Fibroblast of lung (primary cell): Measurements from ENCODE around the gene KIAA1217. TPM values are rescaled to one million over a fixed set of nuclear protein-coding genes. Genes with fewer than 3 reads are reported as not detected.

Source experiments
- DNase-seq, 2 donors: peaks; one replicate each; pipeline versions ENCODE4 v3.0.0 to v3.0.0-alpha.2; 2010; ENCODE audit warnings: low read depth in 2 of 2
- H2AFZ ChIP-seq: 2 replicates; pipeline ENCODE4 v1.5.1; 2012; ENCODE audit warnings: low read length, control low read depth, inconsistent platforms
- H3K27ac ChIP-seq: 2 replicates; pipeline ENCODE4 v1.5.1; 2011; ENCODE audit warnings: low read length, control low read depth; ENCODE audit not compliant: insufficient read depth
- H3K27me3 ChIP-seq: 2 replicates; pipeline ENCODE4 v1.5.1; 2011; ENCODE audit warnings: mild to moderate bottlenecking, low read length; ENCODE audit not compliant: control insufficient read depth, insufficient read depth
- H3K36me3 ChIP-seq: 2 replicates; pipeline ENCODE4 v1.5.1; 2011; ENCODE audit warnings: low read length; ENCODE audit not compliant: control insufficient read depth, insufficient read depth
- H3K4me1 ChIP-seq: 2 replicates; pipeline ENCODE4 v1.5.1; 2011; ENCODE audit warnings: low read length; ENCODE audit not compliant: control insufficient read depth, insufficient read depth; ENCODE audit errors: extremely low read depth
- H3K4me2 ChIP-seq: 2 replicates; pipeline ENCODE4 v1.5.1; 2011; ENCODE audit warnings: low read length, control low read depth; ENCODE audit not compliant: insufficient read depth; ENCODE audit errors: extremely low read depth
- H3K4me3 ChIP-seq, 4 experiments: fragments of 200-600 bp in 1 of 4; sonication (generic) in 1 of 4; replicated peaks in 1 of 4; 2 replicates each; pipeline ENCODE4 v1.5.1; 2011 to 2016; ENCODE audit warnings: low read length in 4 of 4, low read depth in 3 of 4, mild to moderate bottlenecking in 3 of 4, control low read depth in 2 of 4, inconsistent platforms in 1 of 4, mixed read lengths in 1 of 4; ENCODE audit not compliant: insufficient read depth in 1 of 4; ENCODE audit errors: control extremely low read depth in 1 of 4
- H3K79me2 ChIP-seq: 2 replicates; pipeline ENCODE4 v1.5.1; 2012; ENCODE audit warnings: mild to moderate bottlenecking, low read length, inconsistent platforms; ENCODE audit not compliant: control insufficient read depth, insufficient read depth
- H3K9ac ChIP-seq: 2 replicates; pipeline ENCODE4 v1.5.1; 2011; ENCODE audit warnings: mild to moderate bottlenecking, low read length, control low read depth; ENCODE audit not compliant: insufficient read depth
- H3K9me3 ChIP-seq: 2 replicates; pipeline ENCODE4 v1.5.1; 2012; ENCODE audit warnings: low read depth, low read length; ENCODE audit not compliant: control insufficient read depth, insufficient read depth
- H4K20me1 ChIP-seq: 2 replicates; pipeline ENCODE4 v1.5.1; 2011; ENCODE audit warnings: low read length; ENCODE audit not compliant: control insufficient read depth, insufficient read depth; ENCODE audit errors: extremely low read depth
- EZH2 ChIP-seq: IDR thresholded peaks from 2 replicates; pipeline ENCODE4 v1.5.1; 2012; ENCODE audit warnings: low read length, control low read depth, mild to moderate bottlenecking; ENCODE audit errors: missing control alignments
- polyA plus RNA-seq, 2 donors: library from polyadenylated mRNA; depleted of rRNA in 1 of 2; stranded (reverse) in 1 of 2; unstranded in 1 of 2; fragments of >200 nt; gene quantifications; 2 replicates each; pipeline ENCODE4 v1.2.1, GENCODE V29; 2011 to 2012; ENCODE audit warnings: missing spikeins in 1 of 2
- total RNA-seq: library from RNA; depleted of rRNA; stranded (reverse); fragments of >200 nt; gene quantifications from 2 replicates; pipeline ENCODE4 v1.2.1, GENCODE V29; 2014
- TF ChIP-seq, protein P1 (sequence below), 2 donors: IDR thresholded peaks in 1 of 2; conservative IDR thresholded peaks in 1 of 2; 1 replicate in 1 of 2; 2 replicates in 1 of 2; pipeline ENCODE4 v1.5.1; 2011 to 2012; ENCODE audit warnings: low read length in 2 of 2, control low read depth in 1 of 2, inconsistent platforms in 1 of 2, low read depth in 1 of 2, mild to moderate bottlenecking in 1 of 2

Gene KIAA1217
- total and polyA plus RNA-seq, 2 donors (not counting 1 experiment from before 2014, with no cell fraction given): 0.92 to 1.5 TPM

DNA sequence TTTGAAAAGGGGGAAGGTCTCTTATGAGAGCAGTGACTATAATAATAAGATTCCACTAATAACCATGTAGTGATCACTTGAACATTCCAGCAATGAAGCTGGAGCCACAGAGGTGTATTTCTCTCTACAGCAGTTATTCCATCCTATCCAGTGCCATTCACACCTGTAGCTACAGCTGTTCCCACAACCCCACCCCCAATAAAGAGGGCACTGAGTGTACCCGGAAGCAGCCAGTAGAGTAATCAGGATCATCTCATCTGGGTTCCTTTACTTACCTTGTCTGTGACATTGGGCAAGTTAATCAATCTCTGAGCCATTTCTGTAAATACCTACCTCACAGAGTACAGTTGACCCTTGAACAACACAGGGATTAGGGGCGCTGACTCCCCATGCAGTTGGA, 188.7 kb downstream of the KIAA1217 start:
- no peaks in the 10 kb centered on the region for H3K79me2 ChIP-seq
- H3K27me3 ChIP-seq: no peaks in the 10 kb centered on the region

DNA sequence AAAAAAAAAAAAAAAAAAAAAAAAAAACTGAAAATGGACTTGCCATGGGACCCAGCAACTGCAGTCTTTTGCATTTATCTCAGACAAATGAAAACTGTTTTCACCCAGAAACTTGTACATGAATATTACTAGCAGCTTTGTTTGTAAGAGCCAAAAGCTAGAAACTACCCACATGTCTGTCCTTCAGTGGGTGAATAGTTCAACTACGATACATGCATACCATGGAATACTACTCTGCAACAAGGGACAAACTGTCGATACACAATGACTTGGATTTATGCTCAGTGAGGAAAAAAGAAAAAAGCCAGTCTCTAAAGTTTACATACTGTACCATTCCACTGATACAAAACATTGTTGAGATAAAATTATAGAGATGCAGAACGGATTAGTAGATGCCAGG, 195.6 kb downstream of the KIAA1217 start:
- H3K9me3 ChIP-seq: no peaks in the 10 kb centered on the region
- no peaks in the 10 kb centered on the region for H3K36me3 ChIP-seq
- H3K27me3 ChIP-seq: no peaks in the 10 kb centered on the region
- H2AFZ ChIP-seq: no peak overlapping the region
- no peak overlapping the region for H3K27ac ChIP-seq
- H3K4me1 ChIP-seq: no peaks in the 10 kb centered on the region
- no peak overlapping the region for H3K4me2 ChIP-seq
- no peaks in the 10 kb centered on the region for H3K79me2 ChIP-seq
- no peaks in the 10 kb centered on the region for H4K20me1 ChIP-seq
- DNase-seq: no peak
- no peak for TF ChIP-seq EZH2
- TF ChIP-seq, protein P1, sequence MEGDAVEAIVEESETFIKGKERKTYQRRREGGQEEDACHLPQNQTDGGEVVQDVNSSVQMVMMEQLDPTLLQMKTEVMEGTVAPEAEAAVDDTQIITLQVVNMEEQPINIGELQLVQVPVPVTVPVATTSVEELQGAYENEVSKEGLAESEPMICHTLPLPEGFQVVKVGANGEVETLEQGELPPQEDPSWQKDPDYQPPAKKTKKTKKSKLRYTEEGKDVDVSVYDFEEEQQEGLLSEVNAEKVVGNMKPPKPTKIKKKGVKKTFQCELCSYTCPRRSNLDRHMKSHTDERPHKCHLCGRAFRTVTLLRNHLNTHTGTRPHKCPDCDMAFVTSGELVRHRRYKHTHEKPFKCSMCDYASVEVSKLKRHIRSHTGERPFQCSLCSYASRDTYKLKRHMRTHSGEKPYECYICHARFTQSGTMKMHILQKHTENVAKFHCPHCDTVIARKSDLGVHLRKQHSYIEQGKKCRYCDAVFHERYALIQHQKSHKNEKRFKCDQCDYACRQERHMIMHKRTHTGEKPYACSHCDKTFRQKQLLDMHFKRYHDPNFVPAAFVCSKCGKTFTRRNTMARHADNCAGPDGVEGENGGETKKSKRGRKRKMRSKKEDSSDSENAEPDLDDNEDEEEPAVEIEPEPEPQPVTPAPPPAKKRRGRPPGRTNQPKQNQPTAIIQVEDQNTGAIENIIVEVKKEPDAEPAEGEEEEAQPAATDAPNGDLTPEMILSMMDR (conservative IDR thresholded peaks at IDR 0.05 in 1 of 2, IDR thresholded peaks at IDR 0.05 in 1 of 2; ENCODE audit: low read depth in 1 of 2, low read length in 2 of 2): no peak
- no peak overlapping the region for H3K4me3 ChIP-seq
- no peak overlapping the region for H3K9ac ChIP-seq

More for the DNA sequence above, 188.7 kb downstream of the KIAA1217 start:
- TF ChIP-seq, protein P1 (conservative IDR thresholded peaks at IDR 0.05 in 1 of 2, IDR thresholded peaks at IDR 0.05 in 1 of 2; ENCODE audit: low read depth in 1 of 2, low read length in 2 of 2): no peak
- no peak for TF ChIP-seq EZH2
- Histone ChIP-seq H3K27ac (no peak overlapping the region), H3K9me3 (no peaks in the 10 kb centered on the region), H3K36me3 (no peaks in the 10 kb centered on the region), H3K4me1 (no peaks in the 10 kb centered on the region), H3K4me2 (no peak overlapping the region), H2AFZ (no peak overlapping the region), H3K9ac (no peak overlapping the region), H3K4me3 (no peak overlapping the region), H4K20me1 (no peaks in the 10 kb centered on the region)
- DNase-seq: no peak

DNA sequence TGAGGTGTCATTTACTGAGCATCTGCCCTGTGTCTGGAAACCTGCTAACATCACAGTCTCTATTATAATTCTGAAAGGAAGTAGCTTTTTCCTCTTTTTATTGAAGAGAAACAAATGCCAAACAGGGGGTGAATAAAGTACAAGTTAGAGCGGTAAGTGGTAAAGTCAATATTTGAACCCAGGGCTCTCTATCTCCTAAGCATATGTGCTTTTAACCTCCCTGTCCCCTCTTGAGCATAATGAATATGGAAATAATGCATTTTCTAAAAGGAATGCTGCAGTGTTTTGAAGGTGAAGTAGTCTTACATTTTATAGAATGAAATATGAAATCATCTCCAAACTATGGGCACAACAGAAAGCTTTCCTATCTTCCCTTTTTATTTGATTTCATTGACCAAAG, 196.7 kb downstream of the KIAA1217 start:
- TF ChIP-seq, protein P1 (conservative IDR thresholded peaks at IDR 0.05 in 1 of 2, IDR thresholded peaks at IDR 0.05 in 1 of 2; ENCODE audit: low read depth in 1 of 2, low read length in 2 of 2): no peak
- no peak for TF ChIP-seq EZH2
- Histone ChIP-seq H3K4me1 (no peaks in the 10 kb centered on the region), H3K4me2 (no peak overlapping the region), H4K20me1 (no peaks in the 10 kb centered on the region), H2AFZ (no peak overlapping the region), H3K36me3 (no peaks in the 10 kb centered on the region), H3K9ac (no peak overlapping the region), H3K9me3 (no peaks in the 10 kb centered on the region), H3K27me3 (no peaks in the 10 kb centered on the region), H3K79me2 (no peaks in the 10 kb centered on the region), H3K27ac (no peak overlapping the region), H3K4me3 (no peak overlapping the region)
- DNase-seq: no peak
